Measurements from ENCODE around the gene SLC10A3.

Gene SLC10A3

GRCh38 chrX:154469114-154469513, 21.3 kb downstream of the SLC10A3 start:
- H3K4me3 ChIP-seq (ENCODE audit: low read depth, low read length) = no peak overlapping the region
- no peak for TF ChIP-seq CTCF (IDR thresholded peaks at IDR 0.05; ENCODE audit: low read depth, low read length, missing control alignments)
- DNase-seq (ENCODE audit: low read depth) = no peak

GRCh38 chrX:154468217-154468616, 22.2 kb downstream of the SLC10A3 start:
- H3K4me3 ChIP-seq (ENCODE audit: low read depth, low read length) = no peak overlapping the region
- no peak for TF ChIP-seq CTCF (IDR thresholded peaks at IDR 0.05; ENCODE audit: low read depth, low read length, missing control alignments)
- no peak for DNase-seq (ENCODE audit: low read depth)

- TF ChIP-seq CTCF (IDR thresholded peaks at IDR 0.05; ENCODE audit: low read depth, low read length, missing control alignments) = no peak
- no peak overlapping the region for H3K4me3 ChIP-seq (ENCODE audit: low read depth, low read length)
- no peak for DNase-seq (ENCODE audit: low read depth)
Observed at GRCh38 chrX:154467556-154467955, 22.9 kb downstream of the SLC10A3 start.

GRCh38 chrX:154466907-154467306, 23.5 kb downstream of the SLC10A3 start:
- TF ChIP-seq CTCF (IDR thresholded peaks at IDR 0.05; ENCODE audit: low read depth, low read length, missing control alignments) = no peak
- H3K4me3 ChIP-seq (ENCODE audit: low read depth, low read length) = no peak overlapping the region
- DNase-seq (ENCODE audit: low read depth) = no peak

GRCh38 chrX:154466036-154466435, 24.4 kb downstream of the SLC10A3 start:
- no peak overlapping the region for H3K4me3 ChIP-seq (ENCODE audit: low read depth, low read length)
- no peak for DNase-seq (ENCODE audit: low read depth)
- TF ChIP-seq CTCF (IDR thresholded peaks at IDR 0.05; ENCODE audit: low read depth, low read length, missing control alignments) = no peak

GRCh38 chrX:154465601-154466000, 24.8 kb downstream of the SLC10A3 start:
- DNase-seq (ENCODE audit: low read depth) = no peak
- TF ChIP-seq CTCF (IDR thresholded peaks at IDR 0.05; ENCODE audit: low read depth, low read length, missing control alignments) = no peak
- H3K4me3 ChIP-seq (ENCODE audit: low read depth, low read length) = no peak overlapping the region

GRCh38 chrX:154464806-154465365, 25.5 kb downstream of the SLC10A3 start:
- no peak overlapping the region for H3K4me3 ChIP-seq (ENCODE audit: low read depth, low read length)
- no peak for TF ChIP-seq CTCF (IDR thresholded peaks at IDR 0.05; ENCODE audit: low read depth, low read length, missing control alignments)
- no peak for DNase-seq (ENCODE audit: low read depth)
